B cell (primary cell): ENCODE data around the gene TYK2.

ENCODE experiments used
- EZH2 ChIP-seq: IDR thresholded peaks from 2 replicates; pipeline ENCODE4 v1.6.1; 2012; ENCODE audit warnings: borderline replicate concordance, low read depth, mild to moderate bottlenecking, moderate library complexity, low read length; ENCODE audit not compliant: insufficient read depth, poor library complexity, severe bottlenecking
- TF ChIP-seq, protein P1 (sequence below): fragments of 200-600 bp; IDR thresholded peaks from one replicate; pipeline ENCODE4 v1.8.0; 2022; ENCODE audit warnings: antibody characterized with exemption, mild to moderate bottlenecking

GRCh38 chr19:10332965-10333757 is 47.2 kb downstream of the TYK2 start, which contains the start of gene RAVER1:
- TF ChIP-seq EZH2, result no peak
- TF ChIP-seq, protein P1, sequence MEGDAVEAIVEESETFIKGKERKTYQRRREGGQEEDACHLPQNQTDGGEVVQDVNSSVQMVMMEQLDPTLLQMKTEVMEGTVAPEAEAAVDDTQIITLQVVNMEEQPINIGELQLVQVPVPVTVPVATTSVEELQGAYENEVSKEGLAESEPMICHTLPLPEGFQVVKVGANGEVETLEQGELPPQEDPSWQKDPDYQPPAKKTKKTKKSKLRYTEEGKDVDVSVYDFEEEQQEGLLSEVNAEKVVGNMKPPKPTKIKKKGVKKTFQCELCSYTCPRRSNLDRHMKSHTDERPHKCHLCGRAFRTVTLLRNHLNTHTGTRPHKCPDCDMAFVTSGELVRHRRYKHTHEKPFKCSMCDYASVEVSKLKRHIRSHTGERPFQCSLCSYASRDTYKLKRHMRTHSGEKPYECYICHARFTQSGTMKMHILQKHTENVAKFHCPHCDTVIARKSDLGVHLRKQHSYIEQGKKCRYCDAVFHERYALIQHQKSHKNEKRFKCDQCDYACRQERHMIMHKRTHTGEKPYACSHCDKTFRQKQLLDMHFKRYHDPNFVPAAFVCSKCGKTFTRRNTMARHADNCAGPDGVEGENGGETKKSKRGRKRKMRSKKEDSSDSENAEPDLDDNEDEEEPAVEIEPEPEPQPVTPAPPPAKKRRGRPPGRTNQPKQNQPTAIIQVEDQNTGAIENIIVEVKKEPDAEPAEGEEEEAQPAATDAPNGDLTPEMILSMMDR, result no peak
